HG02884 (cell line): ENCODE measurements around the gene PODN.

Experiments
- ATAC-seq: cut with Tn5 transposase; IDR thresholded peaks from one replicate; pipeline ENCODE4 v1.9.1; 2021; ENCODE audit warnings: mild to moderate bottlenecking, moderate library complexity; ENCODE audit not compliant: unreplicated experiment

Gene PODN

GRCh38 chr1:53074313-53075154 lies 12.5 kb downstream of the PODN start:
- no peak for ATAC-seq

GRCh38 chr1:53075206-53075605 lies 13.2 kb downstream of the PODN start:
- ATAC-seq, result no peak

- no peak for ATAC-seq
Measured at GRCh38 chr1:53075761-53076163, 13.7 kb downstream of the PODN start.

GRCh38 chr1:53076165-53076564 lies 14.2 kb downstream of the PODN start:
- ATAC-seq, result no peak

- ATAC-seq, result no peak
Measured at GRCh38 chr1:53076721-53077598, 14.9 kb downstream of the PODN start.

- ATAC-seq, result no peak
Measured at GRCh38 chr1:53077599-53077965, 15.6 kb downstream of the PODN start.

GRCh38 chr1:53078333-53079101 lies 16.5 kb downstream of the PODN start:
- ATAC-seq, result no peak

GRCh38 chr1:53079251-53079650 lies 17.2 kb downstream of the PODN start:
- no peak for ATAC-seq

- ATAC-seq, result no peak
Measured at GRCh38 chr1:53080041-53080440, 18.0 kb downstream of the PODN start.

- ATAC-seq, result no peak
Measured at GRCh38 chr1:53080769-53081168, 18.8 kb downstream of the PODN start.

GRCh38 chr1:53081384-53082066 lies 19.5 kb downstream of the PODN start:
- ATAC-seq, result no peak

- ATAC-seq, result no peak
Measured at GRCh38 chr1:53082826-53083455, 20.9 kb downstream of the PODN start.

- ATAC-seq, result no peak
Measured at GRCh38 chr1:53083636-53084588, 21.9 kb downstream of the PODN start.

GRCh38 chr1:53084589-53084971 lies 22.6 kb downstream of the PODN start:
- ATAC-seq, result no peak

- ATAC-seq, result no peak
Measured at GRCh38 chr1:53085405-53085804, 23.4 kb downstream of the PODN start.

- ATAC-seq, result no peak
Measured at GRCh38 chr1:53086491-53087070, 24.6 kb downstream of the PODN start.

GRCh38 chr1:53087332-53088285 lies 25.6 kb downstream of the PODN start:
- no peak for ATAC-seq
